HepG2 (cell line): ENCODE results near the gene CCDC57. TPM values are rescaled to one million over a fixed set of nuclear protein-coding genes. Genes with fewer than 3 reads are reported as not detected.
A peak's percentile ranks its signal among the peaks of the same experiment; 100 is the strongest.

ENCODE experiments used
- AGO2 ChIP-seq: fragments of 200-400 bp; formaldehyde crosslinking; optimal IDR thresholded peaks from 2 replicates; pipeline ENCODE3; 2017; ENCODE audit warnings: mild to moderate bottlenecking, low read depth, low read length, moderate library complexity
- BHLHE40 ChIP-seq: IDR thresholded peaks from 2 replicates; pipeline ENCODE4 v1.6.1; 2011; ENCODE audit warnings: low read length, improper control_type of control experiment
- CAMTA2 ChIP-seq: sonication (generic); formaldehyde crosslinking; IDR thresholded peaks from 2 replicates; pipeline ENCODE4 v1.4.0; 2020; ENCODE audit warnings: mild to moderate bottlenecking, missing genetic modification reagents, borderline replicate concordance
- FOXJ3 ChIP-seq: sonication (generic); formaldehyde crosslinking; IDR thresholded peaks from 2 replicates; pipeline ENCODE4 v1.4.0; 2020; ENCODE audit warnings: missing genetic modification reagents, mild to moderate bottlenecking, borderline replicate concordance
- HINFP ChIP-seq: sonication (generic); formaldehyde crosslinking; IDR thresholded peaks from 2 replicates; pipeline ENCODE4 v1.4.0; 2020; ENCODE audit warnings: low read depth, mild to moderate bottlenecking, missing genetic modification reagents
- KMT2A ChIP-seq: sonication (generic); formaldehyde crosslinking; IDR thresholded peaks from 2 replicates; pipeline ENCODE4 v1.4.0; 2020; ENCODE audit warnings: missing genetic modification reagents
- MYC ChIP-seq: sonication (generic); formaldehyde crosslinking; IDR thresholded peaks from 2 replicates; pipeline ENCODE4 v1.9.0; 2021; ENCODE audit warnings: missing genetic modification reagents, borderline replicate concordance
- NFE2L2 ChIP-seq: fragments of 150-350 bp; IDR thresholded peaks from 2 replicates; pipeline ENCODE4 v1.6.1; 2014; ENCODE audit warnings: low read length
- NR2F6 ChIP-seq, 2 experiments: IDR thresholded peaks; 2 replicates each; pipeline ENCODE4 v1.6.1; 2016; ENCODE audit warnings: antibody characterized with exemption in 1 of 2, mild to moderate bottlenecking in 1 of 2
- SAP130 ChIP-seq: IDR thresholded peaks from 2 replicates; pipeline ENCODE4 v1.6.1; 2016; ENCODE audit warnings: low read depth
- STAT6 ChIP-seq: sonication (generic); formaldehyde crosslinking; IDR thresholded peaks from 2 replicates; pipeline ENCODE4 v1.4.0; 2020; ENCODE audit warnings: missing genetic modification reagents, mild to moderate bottlenecking, borderline replicate concordance
- ZNF24 ChIP-seq: fragments of 450-650 bp; IDR thresholded peaks from 2 replicates; pipeline ENCODE4 v1.6.1; 2017; ENCODE audit warnings: antibody characterized with exemption, mild to moderate bottlenecking
- ZNF333 ChIP-seq: sonication (generic); formaldehyde crosslinking; IDR thresholded peaks from 2 replicates; pipeline ENCODE4 v1.4.0; 2020; ENCODE audit warnings: mild to moderate bottlenecking, missing genetic modification reagents, borderline replicate concordance
- ZNF614 ChIP-seq: IDR thresholded peaks from 2 replicates; pipeline ENCODE4 v1.6.1; 2018; ENCODE audit warnings: missing biosample characterization, missing genetic modification reagents, inconsistent platforms, borderline replicate concordance
- ZNF709 ChIP-seq: sonication (generic); formaldehyde crosslinking; IDR thresholded peaks from 2 replicates; pipeline ENCODE4 v1.5.0; 2020; ENCODE audit warnings: mild to moderate bottlenecking, missing genetic modification reagents
- ZNF746 ChIP-seq: sonication (generic); formaldehyde crosslinking; IDR thresholded peaks from 2 replicates; pipeline ENCODE4 v1.8.0; 2022; ENCODE audit warnings: mild to moderate bottlenecking, missing genetic modification reagents
- ZNF749 ChIP-seq: sonication (generic); formaldehyde crosslinking; IDR thresholded peaks from 2 replicates; pipeline ENCODE4 v1.8.0; 2022; ENCODE audit warnings: mild to moderate bottlenecking, missing genetic modification reagents, moderate library complexity, borderline replicate concordance
- ZNF891 ChIP-seq: sonication (generic); formaldehyde crosslinking; IDR thresholded peaks from 2 replicates; pipeline ENCODE4 v1.5.0; 2020; ENCODE audit warnings: mild to moderate bottlenecking, missing genetic modification reagents
- ZSCAN12 ChIP-seq: sonication (generic); formaldehyde crosslinking; IDR thresholded peaks from 2 replicates; pipeline ENCODE4 v1.9.0; 2021; ENCODE audit warnings: mild to moderate bottlenecking, missing genetic modification reagents
- polyA plus RNA-seq, 8 experiments: library from polyadenylated mRNA; depleted of rRNA in 3 of 8; stranded (reverse) in 7 of 8; unstranded in 1 of 8; fragments of >200 nt; fragmentation: Illumina TruSeq in 4 of 8; extraction: Trizol in 4 of 8; gene quantifications; 2 replicates each; pipeline versions ENCODE4 v1.2.1 to v1.2.3, GENCODE V29; 2011 to 2016; ENCODE audit warnings: low read depth in 4 of 8, missing spikeins in 1 of 8, mixed read lengths in 1 of 8; ENCODE audit not compliant: insufficient read depth in 1 of 8
- total RNA-seq, 5 experiments: library from RNA; depleted of rRNA; stranded (reverse); fragments of >200 nt; fragmentation: Illumina TruSeq; extraction: Trizol; gene quantifications; 2 replicates each; pipeline ENCODE4 v1.2.3, GENCODE V29; 2016; ENCODE audit warnings: low read depth in 1 of 5
- TF ChIP-seq, protein P1 (sequence below): sonication (generic); formaldehyde crosslinking; IDR thresholded peaks from 2 replicates; pipeline ENCODE4 v1.4.0; 2020; ENCODE audit warnings: mild to moderate bottlenecking, low read depth, missing genetic modification reagents
- TF ChIP-seq, protein P2 (sequence below): sonication (generic); formaldehyde crosslinking; IDR thresholded peaks from 2 replicates; pipeline ENCODE4 v1.9.0; 2022; ENCODE audit warnings: low read depth, missing genetic modification reagents
- TF ChIP-seq, protein P3 (sequence below): sonication (generic); formaldehyde crosslinking; IDR thresholded peaks from 2 replicates; pipeline ENCODE4 v1.4.0; 2020; ENCODE audit warnings: missing genetic modification reagents

CCDC57 gene
- total and polyA plus RNA-seq, 2 of the 13 experiments (the other 11 are each of a cell fraction or from before 2014, with no cell fraction given): 59.3 to 59.9 TPM

- TF ChIP-seq BHLHE40 (no peak), ZNF746 (peak; percentile 13; the same call in 1 of the 2 replicates), NR2F6 (IDR thresholded peaks at IDR 0.05) (peak; percentile 65; the same call in 1 of the 2 replicates), NR2F6 (CRISPR knock-in tag; IDR thresholded peaks at IDR 0.05) (peak; percentile 65), ZNF891 (no peak), ZNF614 (CRISPR knock-in tag) (0 out of 2 replicates have a peak, but pooled peaks have one; percentile 26), ZNF333 (CRISPR knock-in tag) (0 out of 2 replicates have a peak, but pooled peaks have one; percentile 5), FOXJ3 (CRISPR knock-in tag) (no peak), KMT2A (CRISPR knock-in tag) (0 out of 2 replicates have a peak, but pooled peaks have one; percentile 19), SAP130 (CRISPR knock-in tag) (peak; percentile 74), ZNF749 (CRISPR knock-in tag) (no peak), CAMTA2 (CRISPR knock-in tag) (peak; percentile 53; the same call in 1 of the 2 replicates), AGO2 (peak; percentile 57), ZNF709 (CRISPR knock-in tag) (0 out of 2 replicates have a peak, but pooled peaks have one; percentile 67), NFE2L2 (no peak), HINFP (CRISPR knock-in tag) (no peak), STAT6 (CRISPR knock-in tag) (no peak), ZSCAN12 (CRISPR knock-in tag) (no peak), MYC (CRISPR knock-in tag) (no peak), ZNF24 (no peak)
- TF ChIP-seq, protein P1, sequence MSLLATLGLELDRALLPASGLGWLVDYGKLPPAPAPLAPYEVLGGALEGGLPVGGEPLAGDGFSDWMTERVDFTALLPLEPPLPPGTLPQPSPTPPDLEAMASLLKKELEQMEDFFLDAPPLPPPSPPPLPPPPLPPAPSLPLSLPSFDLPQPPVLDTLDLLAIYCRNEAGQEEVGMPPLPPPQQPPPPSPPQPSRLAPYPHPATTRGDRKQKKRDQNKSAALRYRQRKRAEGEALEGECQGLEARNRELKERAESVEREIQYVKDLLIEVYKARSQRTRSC (CRISPR knock-in tag): 0 out of 2 replicates have a peak, but pooled peaks have one; percentile 54
- TF ChIP-seq, protein P2, sequence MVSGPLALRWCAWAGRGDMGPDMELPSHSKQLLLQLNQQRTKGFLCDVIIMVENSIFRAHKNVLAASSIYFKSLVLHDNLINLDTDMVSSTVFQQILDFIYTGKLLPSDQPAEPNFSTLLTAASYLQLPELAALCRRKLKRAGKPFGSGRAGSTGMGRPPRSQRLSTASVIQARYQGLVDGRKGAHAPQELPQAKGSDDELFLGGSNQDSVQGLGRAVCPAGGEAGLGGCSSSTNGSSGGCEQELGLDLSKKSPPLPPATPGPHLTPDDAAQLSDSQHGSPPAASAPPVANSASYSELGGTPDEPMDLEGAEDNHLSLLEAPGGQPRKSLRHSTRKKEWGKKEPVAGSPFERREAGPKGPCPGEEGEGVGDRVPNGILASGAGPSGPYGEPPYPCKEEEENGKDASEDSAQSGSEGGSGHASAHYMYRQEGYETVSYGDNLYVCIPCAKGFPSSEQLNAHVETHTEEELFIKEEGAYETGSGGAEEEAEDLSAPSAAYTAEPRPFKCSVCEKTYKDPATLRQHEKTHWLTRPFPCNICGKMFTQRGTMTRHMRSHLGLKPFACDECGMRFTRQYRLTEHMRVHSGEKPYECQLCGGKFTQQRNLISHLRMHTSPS: peak; percentile 40
- TF ChIP-seq, protein P3, sequence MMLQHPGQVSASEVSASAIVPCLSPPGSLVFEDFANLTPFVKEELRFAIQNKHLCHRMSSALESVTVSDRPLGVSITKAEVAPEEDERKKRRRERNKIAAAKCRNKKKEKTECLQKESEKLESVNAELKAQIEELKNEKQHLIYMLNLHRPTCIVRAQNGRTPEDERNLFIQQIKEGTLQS: peak; percentile 53; the same call in 1 of the 2 replicates
These were observed 14.4 kb upstream of the CCDC57 start (continued) for GRCh38 chr17:82226809-82227628.
